SU-DHL-6 (cell line): ENCODE results near the gene PPP1CC.
A peak's percentile ranks its signal among the peaks of the same experiment; 100 is the strongest.

ENCODE experiments used
- H2AFZ ChIP-seq: fragments of 200-600 bp; sonication (generic); 2 replicates; pipeline ENCODE4 v1.6.1; 2014; ENCODE audit warnings: low read depth, mild to moderate bottlenecking, moderate library complexity, mixed read lengths, antibody characterized with exemption, low read length; ENCODE audit not compliant: severe bottlenecking
- H3F3A ChIP-seq: fragments of 200-600 bp; shearing (Covaris generic); 2 replicates; pipeline ENCODE4 v1.6.0; 2016; ENCODE audit warnings: antibody characterized with exemption, mild to moderate bottlenecking; ENCODE audit not compliant: insufficient read depth
- H3K27ac ChIP-seq: fragments of 200-600 bp; sonication (generic); 2 replicates; pipeline ENCODE4 v1.5.1; 2016; ENCODE audit warnings: low read depth, mild to moderate bottlenecking, low read length, moderate library complexity, mixed read lengths
- H3K27me3 ChIP-seq: fragments of 200-600 bp; sonication (generic), shearing (Covaris generic); 2 replicates; pipeline ENCODE4 v1.6.0; 2014; ENCODE audit warnings: mild to moderate bottlenecking, low read length
- H3K36me3 ChIP-seq: fragments of 200-600 bp; sonication (generic); 2 replicates; pipeline ENCODE4 v1.6.1; 2014; ENCODE audit warnings: mild to moderate bottlenecking, low read length, mixed read lengths
- H3K4me2 ChIP-seq: fragments of 300-600, 200-600 bp; shearing (Covaris generic), sonication (generic); 2 replicates; pipeline ENCODE4 v1.6.0; 2014; ENCODE audit warnings: low read length, low read depth, mild to moderate bottlenecking; ENCODE audit not compliant: poor library complexity, severe bottlenecking
- H3K4me3 ChIP-seq: fragments of 200-600 bp; sonication (generic); 2 replicates; pipeline ENCODE4 v1.5.1; 2014; ENCODE audit warnings: antibody characterized with exemption, low read length, mild to moderate bottlenecking, mixed read lengths; ENCODE audit not compliant: insufficient read depth, poor library complexity, severe bottlenecking
- H3K79me2 ChIP-seq: fragments of 200-600 bp; sonication (generic); 2 replicates; pipeline ENCODE4 v1.6.1; 2014; ENCODE audit warnings: mild to moderate bottlenecking, low read length, moderate library complexity; ENCODE audit not compliant: insufficient read depth
- H3K9ac ChIP-seq: fragments of 200-600 bp; sonication (generic); 2 replicates; pipeline ENCODE4 v1.7.0; 2014; ENCODE audit warnings: mild to moderate bottlenecking, low read length
- H3K9me2 ChIP-seq: fragments of 200-600 bp; sonication (generic); replicated peaks from 2 replicates; pipeline ENCODE4 v1.6.1; 2014; ENCODE audit warnings: low read length; ENCODE audit not compliant: insufficient read depth
- H3K9me3 ChIP-seq: fragments of 200-600 bp; sonication (generic); 2 replicates; pipeline ENCODE4 v1.6.1; 2014; ENCODE audit warnings: low read length, mixed read lengths; ENCODE audit not compliant: insufficient read depth
- H4K20me1 ChIP-seq: fragments of 200-600 bp; sonication (generic); 2 replicates; pipeline ENCODE4 v1.6.1; 2014; ENCODE audit warnings: low read depth, mild to moderate bottlenecking, antibody characterized with exemption, low read length, moderate library complexity, mixed read lengths
- CTCF ChIP-seq: fragments of 200-600 bp; sonication (generic); IDR thresholded peaks from one replicate; pipeline ENCODE4 v1.5.1; 2017; ENCODE audit warnings: antibody characterized with exemption, mild to moderate bottlenecking, low read length, moderate library complexity; ENCODE audit not compliant: insufficient read depth, poor library complexity, severe bottlenecking
- EZH2phosphoT487 ChIP-seq: fragments of 200-600 bp; sonication (generic), shearing (Covaris generic); conservative IDR thresholded peaks from 2 replicates; pipeline ENCODE4 v1.6.1; 2018; ENCODE audit warnings: mild to moderate bottlenecking, antibody characterized with exemption, low read length, moderate library complexity, mixed read lengths

PPP1CC gene

DNA sequence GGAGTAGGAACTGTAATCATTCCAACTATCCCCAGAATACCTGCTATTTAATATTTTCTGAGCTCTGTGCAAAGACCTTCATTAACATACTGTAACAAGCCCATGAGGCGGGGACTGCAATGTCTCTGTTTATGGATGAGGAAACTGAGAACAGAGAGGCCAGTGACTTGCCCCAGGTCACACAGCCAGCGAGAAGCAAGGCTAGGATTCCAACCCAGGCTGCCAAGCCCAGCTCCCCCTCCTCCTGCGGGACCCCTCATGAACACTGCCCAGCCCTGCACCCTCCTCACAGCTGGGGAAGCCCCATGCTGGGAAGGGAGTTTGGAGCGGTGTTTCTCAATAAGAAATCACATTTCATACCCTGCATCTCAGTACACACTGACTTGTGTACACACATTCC is 64.7 kb downstream of the PPP1CC start:
- peak overlapping the region; percentile 15 for H3K4me3 ChIP-seq
- H4K20me1 ChIP-seq, result no peaks in the 10 kb centered on the region
- no peak overlapping the region for H2AFZ ChIP-seq
- no peaks in the 10 kb centered on the region for H3K27me3 ChIP-seq
- no peaks in the 10 kb centered on the region for H3K79me2 ChIP-seq
- peaks cover 60% of the 10 kb centered on the region for H3F3A ChIP-seq
- TF ChIP-seq EZH2phosphoT487, result no peak
- TF ChIP-seq CTCF, result no peak
- no peaks in the 10 kb centered on the region for H3K36me3 ChIP-seq
- H3K27ac ChIP-seq, result peak overlapping the region; percentile 95
- H3K9me3 ChIP-seq, result no peaks in the 10 kb centered on the region
- no peaks in the 10 kb centered on the region for H3K9me2 ChIP-seq
- H3K4me2 ChIP-seq, result peak overlapping the region; percentile 53
- H3K9ac ChIP-seq, result peak overlapping the region; percentile 41

GRCh38 chr12:110677206-110677911 is 65.3 kb downstream of the PPP1CC start:
- no peak overlapping the region for H2AFZ ChIP-seq
- H3K9me2 ChIP-seq, result no peaks in the 10 kb centered on the region
- no peaks in the 10 kb centered on the region for H3K36me3 ChIP-seq
- H3K27ac ChIP-seq, result peak overlapping the region; percentile 95
- no peaks in the 10 kb centered on the region for H4K20me1 ChIP-seq
- H3K27me3 ChIP-seq, result no peaks in the 10 kb centered on the region
- TF ChIP-seq CTCF (no peak), EZH2phosphoT487 (no peak)
- H3K4me3 ChIP-seq, result no peak overlapping the region
- peaks cover 66% of the 10 kb centered on the region for H3F3A ChIP-seq
- H3K9me3 ChIP-seq, result no peaks in the 10 kb centered on the region
- peak overlapping the region; percentile 53 for H3K4me2 ChIP-seq
- H3K9ac ChIP-seq, result peak overlapping the region; percentile 41
- H3K79me2 ChIP-seq, result no peaks in the 10 kb centered on the region

GRCh38 chr12:110676171-110676570 is 66.5 kb downstream of the PPP1CC start:
- Histone ChIP-seq H3K27ac (peak overlapping the region; percentile 95), H3K9me3 (no peaks in the 10 kb centered on the region), H3K27me3 (no peaks in the 10 kb centered on the region), H3K36me3 (no peaks in the 10 kb centered on the region), H3K9ac (peak overlapping the region; percentile 41), H3K4me3 (no peak overlapping the region), H4K20me1 (no peaks in the 10 kb centered on the region), H3F3A (peaks cover 78% of the 10 kb centered on the region), H3K4me2 (peak overlapping the region; percentile 53), H3K79me2 (no peaks in the 10 kb centered on the region), H3K9me2 (no peaks in the 10 kb centered on the region), H2AFZ (no peak overlapping the region)
- no peak for TF ChIP-seq CTCF
- TF ChIP-seq EZH2phosphoT487, result no peak
